Endothelial cell of umbilical vein (primary cell): ENCODE results near the gene SH3RF3. TPM values are rescaled to one million over a fixed set of nuclear protein-coding genes. Genes with fewer than 3 reads are reported as not detected.

Experiments used
- BruUV-seq: library from RNA; stranded (reverse); fragments of 400-500 nt; replicated peaks from 2 replicates; lab custom pipeline; 2021; lab: Mats Ljungman, UMichigan
- CTCF ChIA-PET: fragments of 300-600, 350-600 bp; sonication (Branson Sonifier 250); formaldehyde crosslinking; loops from one replicate; lab custom pipeline; 2021; ENCODE audit warnings: antibody characterized with exemption, inconsistent platforms; lab: Charles Lee
- POLR2A ChIA-PET: fragments of 300-600, 350-600 bp; sonication (Branson Sonifier 250); formaldehyde crosslinking; loops from one replicate; lab custom pipeline; 2021; ENCODE audit warnings: antibody characterized with exemption, inconsistent platforms; lab: Charles Lee
- DNase-seq: peaks from one replicate; pipeline ENCODE4 v3.0.0-alpha.2; 2011; ENCODE audit warnings: low read depth, low spot score
- FAIRE-seq: peaks from 2 replicates; lab custom pipeline; 2011; peaks lifted over from hg19 to GRCh38; lab: Jason Lieb, UNC
- H2AFZ ChIP-seq: 2 replicates; pipeline ENCODE4 v1.6.0; 2012; ENCODE audit warnings: low read depth, low read length, control low read depth, inconsistent platforms
- H3K27ac ChIP-seq: 2 replicates; pipeline ENCODE4 v1.5.1; 2011; ENCODE audit warnings: low read depth, mild to moderate bottlenecking, control low read depth, low read length, moderate library complexity; ENCODE audit not compliant: insufficient read depth
- H3K27me3 ChIP-seq, 2 experiments: 2 replicates each; pipeline versions ENCODE4 v1.6.0 to v1.6.1; 2011; ENCODE audit warnings: low read length in 2 of 2, mixed read lengths in 1 of 2; ENCODE audit not compliant: control insufficient read depth in 2 of 2, insufficient read depth in 2 of 2
- H3K36me3 ChIP-seq, 2 experiments: 2 replicates in 1 of 2; 3 replicates in 1 of 2; pipeline ENCODE4 v1.5.1; 2011; ENCODE audit warnings: low read length in 2 of 2, mild to moderate bottlenecking in 1 of 2, moderate library complexity in 1 of 2; ENCODE audit not compliant: control insufficient read depth in 2 of 2, insufficient read depth in 2 of 2; ENCODE audit errors: extremely low read depth in 1 of 2
- H3K4me1 ChIP-seq: 3 replicates; pipeline ENCODE4 v1.5.1; 2011; ENCODE audit warnings: mild to moderate bottlenecking, low read length; ENCODE audit not compliant: control insufficient read depth, insufficient read depth; ENCODE audit errors: extremely low read depth
- H3K4me2 ChIP-seq: 2 replicates; pipeline ENCODE4 v1.6.1; 2011; ENCODE audit warnings: low read length, control low read depth, mixed read lengths; ENCODE audit not compliant: insufficient read depth
- H3K4me3 ChIP-seq, 3 experiments: fragments of 200-600 bp in 1 of 3; sonication (generic), shearing (Covaris generic) in 1 of 3; replicated peaks in 1 of 3; 2 replicates each; pipeline ENCODE4 v1.5.1; 2011 to 2016; ENCODE audit warnings: control low read depth in 3 of 3, low read length in 3 of 3, mild to moderate bottlenecking in 2 of 3, inconsistent platforms in 1 of 3, low read depth in 1 of 3, moderate library complexity in 1 of 3; ENCODE audit not compliant: insufficient read depth in 1 of 3
- H3K79me2 ChIP-seq: 2 replicates; pipeline ENCODE4 v1.6.0; 2012; ENCODE audit warnings: low read length, inconsistent platforms; ENCODE audit not compliant: control insufficient read depth, insufficient read depth
- H3K9ac ChIP-seq: replicated peaks from 2 replicates; pipeline ENCODE3; 2011; ENCODE audit warnings: low read length, control low read depth; ENCODE audit not compliant: insufficient read depth; ENCODE audit errors: extremely low read depth
- H3K9me1 ChIP-seq: replicated peaks from 3 replicates; pipeline ENCODE4 v1.6.0; 2011; ENCODE audit warnings: mild to moderate bottlenecking, low read length; ENCODE audit not compliant: control insufficient read depth, insufficient read depth; ENCODE audit errors: extremely low read depth
- H3K9me3 ChIP-seq: replicated peaks from 2 replicates; pipeline ENCODE4 v1.5.1; 2012; ENCODE audit warnings: low read length, inconsistent platforms; ENCODE audit not compliant: control insufficient read depth, insufficient read depth
- H4K20me1 ChIP-seq: replicated peaks from 2 replicates; pipeline ENCODE3; 2011; ENCODE audit warnings: mild to moderate bottlenecking, low read length; ENCODE audit not compliant: control insufficient read depth, insufficient read depth; ENCODE audit errors: extremely low read depth
- EZH2 ChIP-seq: IDR thresholded peaks from 2 replicates; pipeline ENCODE4 v1.6.1; 2012; ENCODE audit warnings: borderline replicate concordance, low read depth, mild to moderate bottlenecking, moderate library complexity, low read length, inconsistent platforms; ENCODE audit not compliant: severe bottlenecking
- FOS ChIP-seq: IDR thresholded peaks from 2 replicates; pipeline ENCODE4 v1.6.1; 2011; ENCODE audit warnings: mild to moderate bottlenecking, low read length, moderate library complexity, borderline replicate concordance; ENCODE audit not compliant: insufficient read depth
- GATA2 ChIP-seq: IDR thresholded peaks from 2 replicates; pipeline ENCODE4 v1.7.0; 2011; ENCODE audit warnings: low read depth, mild to moderate bottlenecking, moderate library complexity, mixed read lengths, low read length; ENCODE audit not compliant: insufficient read length, insufficient read depth
- JUN ChIP-seq: IDR thresholded peaks from 2 replicates; pipeline ENCODE4 v1.6.1; 2011; ENCODE audit warnings: borderline replicate concordance, low read depth; ENCODE audit not compliant: insufficient read length, insufficient read depth
- MYC ChIP-seq: IDR thresholded peaks from one replicate; pipeline ENCODE4 v1.6.1; 2011; ENCODE audit warnings: mild to moderate bottlenecking, low read depth, low read length
- POLR2A ChIP-seq: IDR thresholded peaks from 2 replicates; pipeline ENCODE4 v1.6.1; 2012; ENCODE audit warnings: low read depth, mild to moderate bottlenecking, control low read depth, low read length
- POLR2AphosphoS5 ChIP-seq: IDR thresholded peaks from 2 replicates; pipeline ENCODE4 v1.6.1; 2012; ENCODE audit warnings: low read depth, mild to moderate bottlenecking, control low read depth, low read length, moderate library complexity; ENCODE audit not compliant: insufficient read depth
- dilution Hi-C: fragments of 300-500 bp; cut with MboI; formaldehyde crosslinking; loops from one replicate; pipeline ENCODE4 v1.15.0; 2019; ENCODE audit warnings: low sequenced_read_pairs; ENCODE audit not compliant: extremely low pct_ligation_motif_present
- intact Hi-C: fragments of 100-400 bp; cut with micrococcal nuclease; formaldehyde crosslinking; loops from one replicate; pipeline ENCODE4 v1.10.0; 2022
- polyA plus RNA-seq, 4 experiments: library from polyadenylated mRNA; depleted of rRNA in 3 of 4; stranded (reverse) in 3 of 4; unstranded in 1 of 4; fragments of >200 nt; gene quantifications; 2 replicates each; pipeline versions ENCODE4 v1.2.1 to v1.2.3, GENCODE V29; 2011 to 2012; ENCODE audit warnings: missing spikeins in 1 of 4
- total RNA-seq: library from RNA; stranded (reverse); gene quantifications from 2 replicates; pipeline ENCODE4 v1.2.3, GENCODE V29; 2021
- TF ChIP-seq, protein P1 (sequence below): IDR thresholded peaks from 2 replicates; pipeline ENCODE4 v1.6.1; 2011; ENCODE audit not compliant: insufficient read depth, insufficient read length
- TF ChIP-seq, protein P2 (sequence below), 2 donors: IDR thresholded peaks; 1 replicate in 1 of 2; 2 replicates in 1 of 2; pipeline ENCODE4 v1.5.1; 2011; ENCODE audit warnings: low read length in 2 of 2, mild to moderate bottlenecking in 2 of 2, moderate library complexity in 2 of 2, control low read depth in 1 of 2, inconsistent platforms in 1 of 2, low read depth in 1 of 2; ENCODE audit not compliant: insufficient read depth in 1 of 2; ENCODE audit errors: extremely low read depth in 1 of 2

Gene SH3RF3
- total and polyA plus RNA-seq, 2 donors (not counting 3 experiments of a cell fraction or from before 2014, with no cell fraction given), result 3.8 to 14.7 TPM

DNA sequence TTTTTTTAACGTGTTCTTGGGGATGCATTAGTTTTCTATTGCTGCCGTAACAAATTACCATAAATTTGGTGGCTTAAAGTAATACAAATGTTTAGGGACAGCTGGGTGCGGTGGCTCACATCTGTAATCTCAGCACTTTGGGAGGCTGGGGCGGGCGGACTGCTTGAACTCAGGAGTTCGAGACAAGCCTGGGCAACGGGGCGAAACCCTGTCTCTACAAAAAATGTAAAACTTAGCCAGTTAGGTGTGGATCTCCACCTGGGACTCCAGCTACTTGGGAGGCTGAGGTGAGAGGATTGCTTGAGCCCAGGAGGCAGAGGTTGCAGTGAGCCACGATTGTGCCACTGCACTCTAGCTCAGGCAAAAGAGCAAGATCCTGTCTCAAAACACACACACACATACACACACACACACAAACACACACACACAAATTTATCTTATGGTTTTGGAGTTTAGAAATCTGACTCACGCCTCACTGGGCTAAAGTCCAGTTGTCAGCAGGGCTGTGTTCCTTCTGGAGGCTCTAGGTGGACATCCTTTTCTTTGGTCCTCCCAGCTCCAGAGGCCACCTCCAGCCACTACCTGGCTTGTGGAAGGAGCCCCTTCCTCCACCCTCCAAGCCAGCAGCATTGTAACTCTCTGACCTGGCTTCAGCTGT is 408.7 kb downstream of the SH3RF3 start:
- Histone ChIP-seq H4K20me1 (no peaks in the 10 kb centered on the region), H3K27ac (no peak overlapping the region), H3K9me3 (no peaks in the 10 kb centered on the region), H3K4me1 (no peaks in the 10 kb centered on the region), H3K9ac (no peak overlapping the region), H3K9me1 (no peaks in the 10 kb centered on the region), H3K4me3 (no peak overlapping the region), H3K27me3 (peaks cover 4 to 5% of the 10 kb centered on the region in 2 experiments), H3K36me3 (peaks cover 0 to 4% of the 10 kb centered on the region in 2 experiments), H2AFZ (no peak overlapping the region), H3K79me2 (no peaks in the 10 kb centered on the region), H3K4me2 (no peak overlapping the region)
- dilution Hi-C loops, result no loop called here
- ChIA-PET POLR2A (no interaction called here), CTCF (interaction anchor here (0.8 kb wide), 1 partner anchor 8 kb away, joined by 3 read pairs; no protein-coding TSS in a partner anchor)
- TF ChIP-seq POLR2AphosphoS5 (peak; percentile 12), JUN (no peak)
- no peak for DNase-seq
- intact Hi-C loops, result no loop called here
- no peak for FAIRE-seq
- BruUV-seq, result no TSS peak

DNA sequence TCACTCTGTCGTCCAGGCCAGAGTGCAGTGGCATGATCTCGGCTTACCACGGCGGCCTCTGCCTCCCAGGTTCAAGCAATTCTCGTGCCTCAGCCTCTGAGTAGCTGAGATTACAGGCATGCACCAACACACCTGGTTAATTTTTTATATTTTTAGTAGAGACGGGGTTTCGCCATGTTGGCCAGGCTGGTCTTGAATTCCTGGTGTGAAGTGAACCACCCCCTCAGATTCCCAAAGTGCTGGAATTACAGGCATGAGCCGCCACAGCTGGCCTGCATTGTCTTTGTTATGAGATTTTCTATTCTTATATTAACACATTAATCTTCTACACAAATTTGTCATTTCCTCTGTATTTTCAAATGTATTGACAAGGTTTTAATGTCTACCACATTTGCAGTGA is 409.5 kb downstream of the SH3RF3 start:
- Histone ChIP-seq H3K4me1 (no peaks in the 10 kb centered on the region), H3K4me3 (no peak overlapping the region), H3K9me1 (no peaks in the 10 kb centered on the region), H3K9me3 (no peaks in the 10 kb centered on the region), H4K20me1 (no peaks in the 10 kb centered on the region), H3K4me2 (no peak overlapping the region), H2AFZ (no peak overlapping the region), H3K36me3 (peaks cover 0 to 4% of the 10 kb centered on the region in 2 experiments), H3K27me3 (peaks cover 0 to 5% of the 10 kb centered on the region in 2 experiments), H3K79me2 (no peaks in the 10 kb centered on the region), H3K9ac (no peak overlapping the region), H3K27ac (no peak overlapping the region)
- FAIRE-seq (no peak), DNase-seq (no peak)
- dilution Hi-C loops (no loop called here), intact Hi-C loops (no loop called here)
- no peak for TF ChIP-seq GATA2
- TF ChIP-seq MYC, result no peak
- TF ChIP-seq JUN, result no peak
- TF ChIP-seq EZH2, result no peak
- no peak for TF ChIP-seq POLR2A
- TF ChIP-seq FOS, result no peak
- TF ChIP-seq, protein P1, sequence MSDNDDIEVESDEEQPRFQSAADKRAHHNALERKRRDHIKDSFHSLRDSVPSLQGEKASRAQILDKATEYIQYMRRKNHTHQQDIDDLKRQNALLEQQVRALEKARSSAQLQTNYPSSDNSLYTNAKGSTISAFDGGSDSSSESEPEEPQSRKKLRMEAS, result no peak
- TF ChIP-seq, protein P2, sequence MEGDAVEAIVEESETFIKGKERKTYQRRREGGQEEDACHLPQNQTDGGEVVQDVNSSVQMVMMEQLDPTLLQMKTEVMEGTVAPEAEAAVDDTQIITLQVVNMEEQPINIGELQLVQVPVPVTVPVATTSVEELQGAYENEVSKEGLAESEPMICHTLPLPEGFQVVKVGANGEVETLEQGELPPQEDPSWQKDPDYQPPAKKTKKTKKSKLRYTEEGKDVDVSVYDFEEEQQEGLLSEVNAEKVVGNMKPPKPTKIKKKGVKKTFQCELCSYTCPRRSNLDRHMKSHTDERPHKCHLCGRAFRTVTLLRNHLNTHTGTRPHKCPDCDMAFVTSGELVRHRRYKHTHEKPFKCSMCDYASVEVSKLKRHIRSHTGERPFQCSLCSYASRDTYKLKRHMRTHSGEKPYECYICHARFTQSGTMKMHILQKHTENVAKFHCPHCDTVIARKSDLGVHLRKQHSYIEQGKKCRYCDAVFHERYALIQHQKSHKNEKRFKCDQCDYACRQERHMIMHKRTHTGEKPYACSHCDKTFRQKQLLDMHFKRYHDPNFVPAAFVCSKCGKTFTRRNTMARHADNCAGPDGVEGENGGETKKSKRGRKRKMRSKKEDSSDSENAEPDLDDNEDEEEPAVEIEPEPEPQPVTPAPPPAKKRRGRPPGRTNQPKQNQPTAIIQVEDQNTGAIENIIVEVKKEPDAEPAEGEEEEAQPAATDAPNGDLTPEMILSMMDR (IDR thresholded peaks at IDR 0.05; ENCODE audit: extremely low read depth in 1 of 2, insufficient read depth in 1 of 2, low read depth in 1 of 2, low read length in 2 of 2), result no peak
- no peak for TF ChIP-seq POLR2AphosphoS5
- CTCF ChIA-PET, result no interaction called here
- POLR2A ChIA-PET, result no interaction called here
- BruUV-seq, result no TSS peak
